ENCODE results near the gene CCDC83.
A peak's percentile ranks its signal among the peaks of the same experiment; 100 is the strongest.

Gene CCDC83

GRCh38 chr11:85854557-85855340, 434 bp upstream of the CCDC83 start (continued):
- no peak for TF ChIP-seq PRDM6 (tag by site-specific recombination; IDR thresholded peaks at IDR 0.05)
- no peak for TF ChIP-seq GLI2 (tag by site-specific recombination; IDR thresholded peaks at IDR 0.05; ENCODE audit: borderline replicate concordance, low read depth)
- TF ChIP-seq ZNF596 (tag by site-specific recombination; IDR thresholded peaks at IDR 0.05), result no peak
- no peak for TF ChIP-seq KLF7 (tag by site-specific recombination; IDR thresholded peaks at IDR 0.05; ENCODE audit: borderline replicate concordance)
- TF ChIP-seq ZNF23 (tag by site-specific recombination; IDR thresholded peaks at IDR 0.05; ENCODE audit: borderline replicate concordance), result no peak
- TF ChIP-seq SP7 (tag by site-specific recombination; IDR thresholded peaks at IDR 0.05), result no peak; the same call in 1 of the 2 replicates
- no peak for TF ChIP-seq ZNF426 (tag by site-specific recombination; IDR thresholded peaks at IDR 0.05)
- TF ChIP-seq ZXDB (tag by site-specific recombination; IDR thresholded peaks at IDR 0.05), result 0 out of 2 replicates have a peak, but pooled peaks have one; percentile 50
- TF ChIP-seq TSHZ1 (tag by site-specific recombination; IDR thresholded peaks at IDR 0.05; ENCODE audit: borderline replicate concordance), result no peak
- no peak for TF ChIP-seq ZSCAN18 (tag by site-specific recombination; IDR thresholded peaks at IDR 0.05)
- TF ChIP-seq ZSCAN16 (tag by site-specific recombination; IDR thresholded peaks at IDR 0.05), result no peak
- TF ChIP-seq KLF1 (tag by site-specific recombination; IDR thresholded peaks at IDR 0.05), result peak; percentile 38
- no peak for TF ChIP-seq ZNF544 (tag by site-specific recombination; IDR thresholded peaks at IDR 0.05)
- TF ChIP-seq ZNF114 (tag by site-specific recombination; IDR thresholded peaks at IDR 0.05), result no peak
- no peak for TF ChIP-seq ZNF423 (tag by site-specific recombination; IDR thresholded peaks at IDR 0.05)
- no peak for TF ChIP-seq ZNF202 (tag by site-specific recombination; IDR thresholded peaks at IDR 0.05; ENCODE audit: borderline replicate concordance)
- TF ChIP-seq ZNF133 (tag by site-specific recombination; IDR thresholded peaks at IDR 0.05), result no peak
- TF ChIP-seq ZNF692 (tag by site-specific recombination; IDR thresholded peaks at IDR 0.05), result peak; percentile 60; the same call in 1 of the 2 replicates
- peak; percentile 41; the same call in 1 of the 2 replicates for TF ChIP-seq ZNF394 (tag by site-specific recombination; IDR thresholded peaks at IDR 0.05; ENCODE audit: borderline replicate concordance)
- no peak for TF ChIP-seq ZNF555 (tag by site-specific recombination; conservative IDR thresholded peaks at IDR 0.05)
- 0 out of 2 replicates have a peak, but pooled peaks have one; percentile 42 for TF ChIP-seq ZNF24 (tag by site-specific recombination; IDR thresholded peaks at IDR 0.05)
- 0 out of 2 replicates have a peak, but pooled peaks have one; percentile 14 for TF ChIP-seq SP3 (tag by site-specific recombination; IDR thresholded peaks at IDR 0.05)
- no peak for TF ChIP-seq ZNF26 (tag by site-specific recombination; IDR thresholded peaks at IDR 0.05)
- no peak for TF ChIP-seq ZNF514 (tag by site-specific recombination; IDR thresholded peaks at IDR 0.05)
- TF ChIP-seq HOXA7 (CRISPR knock-in tag; IDR thresholded peaks at IDR 0.05; ENCODE audit: borderline replicate concordance), result no peak
- TF ChIP-seq ZNF521 (tag by site-specific recombination; IDR thresholded peaks at IDR 0.05), result no peak
- no peak for TF ChIP-seq ZNF416 (tag by site-specific recombination; IDR thresholded peaks at IDR 0.05)
- no peak for TF ChIP-seq ZNF248 (tag by site-specific recombination; IDR thresholded peaks at IDR 0.05)
- no peak for TF ChIP-seq ZNF776 (tag by site-specific recombination; IDR thresholded peaks at IDR 0.05; ENCODE audit: borderline replicate concordance)

All from HEK293 (cell line).